ENCODE measurements around the gene WRAP73. TPM values are rescaled to one million over a fixed set of nuclear protein-coding genes. Genes with fewer than 3 reads are reported as not detected.

The WRAP73 gene
- total and polyA plus RNA-seq, 2 experiments from 2014 or later = 14.7 to 28.8 TPM

DNA sequence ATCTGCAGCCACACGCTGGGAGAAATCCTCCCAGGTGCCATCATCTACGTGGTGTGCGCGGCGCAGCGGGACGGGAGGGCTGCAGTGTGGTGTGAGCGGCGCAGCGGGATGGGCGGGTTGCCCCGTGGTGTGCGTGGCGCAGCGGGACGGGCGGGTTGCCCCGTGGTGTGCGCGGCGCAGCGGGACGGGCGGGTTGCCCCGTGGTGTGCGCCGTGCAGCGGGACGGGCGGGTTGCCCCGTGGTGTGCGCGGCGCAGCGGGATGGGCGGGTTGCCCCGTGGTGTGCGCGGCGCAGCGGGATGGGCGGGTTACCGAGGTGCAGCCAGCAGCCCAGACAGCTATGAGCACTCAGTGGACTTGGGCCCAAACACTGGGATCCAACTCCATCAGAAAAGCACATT is 4.7 kb downstream of the WRAP73 start:
- TF ChIP-seq EZH2 (IDR thresholded peaks at IDR 0.05; ENCODE audit: borderline replicate concordance) (no peak), EZH2phosphoT487 (IDR thresholded peaks at IDR 0.05; ENCODE audit: low read depth, severe bottlenecking, unreplicated experiment) (no peak)
- TF ChIP-seq, protein P1, sequence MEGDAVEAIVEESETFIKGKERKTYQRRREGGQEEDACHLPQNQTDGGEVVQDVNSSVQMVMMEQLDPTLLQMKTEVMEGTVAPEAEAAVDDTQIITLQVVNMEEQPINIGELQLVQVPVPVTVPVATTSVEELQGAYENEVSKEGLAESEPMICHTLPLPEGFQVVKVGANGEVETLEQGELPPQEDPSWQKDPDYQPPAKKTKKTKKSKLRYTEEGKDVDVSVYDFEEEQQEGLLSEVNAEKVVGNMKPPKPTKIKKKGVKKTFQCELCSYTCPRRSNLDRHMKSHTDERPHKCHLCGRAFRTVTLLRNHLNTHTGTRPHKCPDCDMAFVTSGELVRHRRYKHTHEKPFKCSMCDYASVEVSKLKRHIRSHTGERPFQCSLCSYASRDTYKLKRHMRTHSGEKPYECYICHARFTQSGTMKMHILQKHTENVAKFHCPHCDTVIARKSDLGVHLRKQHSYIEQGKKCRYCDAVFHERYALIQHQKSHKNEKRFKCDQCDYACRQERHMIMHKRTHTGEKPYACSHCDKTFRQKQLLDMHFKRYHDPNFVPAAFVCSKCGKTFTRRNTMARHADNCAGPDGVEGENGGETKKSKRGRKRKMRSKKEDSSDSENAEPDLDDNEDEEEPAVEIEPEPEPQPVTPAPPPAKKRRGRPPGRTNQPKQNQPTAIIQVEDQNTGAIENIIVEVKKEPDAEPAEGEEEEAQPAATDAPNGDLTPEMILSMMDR (IDR thresholded peaks at IDR 0.05; ENCODE audit: poor library complexity) = no peak
- H3K4me1 ChIP-seq (ENCODE audit: insufficient read depth) = peaks cover 5% of the 10 kb centered on the region
- no peak for DNase-seq (ENCODE audit: low spot score)
- H4K20me1 ChIP-seq (ENCODE audit: insufficient read depth, poor library complexity, severe bottlenecking) = no peaks in the 10 kb centered on the region
- no peak overlapping the region for H2AFZ ChIP-seq
- no peak overlapping the region for H3K4me2 ChIP-seq
- H3K27me3 ChIP-seq = peaks cover 2% of the 10 kb centered on the region
- H3K79me2 ChIP-seq = peaks cover 11% of the 10 kb centered on the region
- no peak overlapping the region for H3K27ac ChIP-seq
- H3K4me3 ChIP-seq = no peak overlapping the region
- over 99% methylated on average over 22 of the region's 43 CpGs for WGBS (ENCODE audit: low lambda C conversion rate, missing lambda C conversion rate)
- H3K9me3 ChIP-seq (ENCODE audit: low read depth) = no peaks in the 10 kb centered on the region
- H3K9me2 ChIP-seq (replicated peaks; ENCODE audit: insufficient read depth) = no peaks in the 10 kb centered on the region
- H3K36me3 ChIP-seq (replicated peaks; ENCODE audit: insufficient read depth, low read depth) = no peaks in the 10 kb centered on the region

DNA sequence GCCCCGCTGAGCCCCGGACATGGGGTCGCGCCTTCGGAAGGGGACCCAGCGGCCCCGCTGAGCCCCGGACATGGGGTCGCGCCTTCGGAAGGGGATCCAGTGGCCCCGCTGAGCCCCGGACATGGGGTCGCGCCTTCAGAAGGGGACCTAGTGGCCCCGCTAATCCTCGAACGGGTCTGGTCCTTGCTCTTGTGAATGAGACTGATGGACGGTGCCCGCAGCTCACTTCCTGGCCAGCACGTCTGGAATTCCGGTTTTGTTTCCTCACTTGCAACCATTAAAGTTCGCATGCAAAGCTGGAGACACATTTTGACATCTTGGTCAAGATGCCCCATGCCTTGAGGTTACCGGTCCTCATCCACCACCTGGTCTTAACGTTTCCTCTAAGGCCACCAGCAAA is 5.6 kb downstream of the WRAP73 start:
- H3K9me3 ChIP-seq (ENCODE audit: low read depth) = no peaks in the 10 kb centered on the region
- no peak overlapping the region for H2AFZ ChIP-seq
- H3K4me3 ChIP-seq = no peak overlapping the region
- DNase-seq (ENCODE audit: low spot score) = no peak
- no peak overlapping the region for H3K4me2 ChIP-seq
- TF ChIP-seq, protein P1 (IDR thresholded peaks at IDR 0.05; ENCODE audit: poor library complexity) = no peak
- no peak for TF ChIP-seq EZH2phosphoT487 (IDR thresholded peaks at IDR 0.05; ENCODE audit: low read depth, severe bottlenecking, unreplicated experiment)
- no peak for TF ChIP-seq EZH2 (IDR thresholded peaks at IDR 0.05; ENCODE audit: borderline replicate concordance)
- WGBS (ENCODE audit: low lambda C conversion rate, missing lambda C conversion rate) = 97% methylated on average over 13 of the region's 25 CpGs
- no peaks in the 10 kb centered on the region for H3K9me2 ChIP-seq (replicated peaks; ENCODE audit: insufficient read depth)
- H3K79me2 ChIP-seq = peaks cover 8% of the 10 kb centered on the region
- H3K36me3 ChIP-seq (replicated peaks; ENCODE audit: insufficient read depth, low read depth) = no peaks in the 10 kb centered on the region
- H4K20me1 ChIP-seq (ENCODE audit: insufficient read depth, poor library complexity, severe bottlenecking) = no peaks in the 10 kb centered on the region
- peaks cover 5% of the 10 kb centered on the region for H3K4me1 ChIP-seq (ENCODE audit: insufficient read depth)
- no peaks in the 10 kb centered on the region for H3K27me3 ChIP-seq
- no peak overlapping the region for H3K27ac ChIP-seq

DNA sequence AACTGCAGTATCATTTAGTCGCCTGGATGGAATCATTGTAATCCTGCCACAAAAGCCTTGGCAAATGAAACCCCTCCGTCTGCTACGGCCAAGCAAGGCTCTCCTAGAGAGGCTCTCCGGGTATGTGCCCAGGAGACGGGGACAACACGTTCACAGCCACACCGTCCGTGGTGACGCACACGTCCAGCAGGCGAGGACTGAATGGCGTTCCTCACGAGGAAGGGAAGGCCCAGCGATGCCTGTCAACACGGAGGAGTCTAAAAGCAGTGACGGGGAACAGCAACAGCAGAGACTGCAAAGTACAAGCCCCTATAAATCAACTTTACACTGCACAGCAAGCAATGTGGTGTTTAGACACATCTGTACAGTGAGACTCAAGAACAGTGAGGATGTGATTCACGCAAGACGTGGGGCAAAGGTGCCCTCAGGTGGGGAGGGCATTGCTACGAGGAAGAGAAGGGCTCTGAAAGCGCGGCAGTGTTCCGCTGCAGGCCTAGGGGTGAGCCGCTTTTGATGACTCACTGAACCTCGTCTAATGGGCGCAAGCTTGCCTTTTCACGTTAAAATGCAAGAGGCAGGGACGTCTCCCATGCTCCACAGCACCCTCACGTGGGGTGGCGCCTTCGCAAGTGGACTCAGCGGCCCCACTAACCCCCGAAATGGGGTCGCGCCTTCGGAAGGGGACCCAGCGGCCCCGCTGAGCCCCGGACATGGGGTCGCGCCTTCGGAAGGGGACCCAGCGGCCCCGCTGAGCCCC is 6.8 kb downstream of the WRAP73 start:
- H3K9me2 ChIP-seq (replicated peaks; ENCODE audit: insufficient read depth) = no peaks in the 10 kb centered on the region
- no peaks in the 10 kb centered on the region for H3K9me3 ChIP-seq (ENCODE audit: low read depth)
- H3K79me2 ChIP-seq = no peaks in the 10 kb centered on the region
- no peak overlapping the region for H3K4me3 ChIP-seq
- no peaks in the 10 kb centered on the region for H3K27me3 ChIP-seq
- DNase-seq (ENCODE audit: low spot score) = no peak
- TF ChIP-seq EZH2phosphoT487 (IDR thresholded peaks at IDR 0.05; ENCODE audit: low read depth, severe bottlenecking, unreplicated experiment) (no peak), EZH2 (IDR thresholded peaks at IDR 0.05; ENCODE audit: borderline replicate concordance) (no peak)
- TF ChIP-seq, protein P1 (IDR thresholded peaks at IDR 0.05; ENCODE audit: poor library complexity) = no peak
- no peaks in the 10 kb centered on the region for H3K36me3 ChIP-seq (replicated peaks; ENCODE audit: insufficient read depth, low read depth)
- H2AFZ ChIP-seq = no peak overlapping the region
- H3K4me1 ChIP-seq (ENCODE audit: insufficient read depth) = no peaks in the 10 kb centered on the region
- no peaks in the 10 kb centered on the region for H4K20me1 ChIP-seq (ENCODE audit: insufficient read depth, poor library complexity, severe bottlenecking)
- 96% methylated on average over 40 of the region's 43 CpGs for WGBS (ENCODE audit: low lambda C conversion rate, missing lambda C conversion rate)
- H3K4me2 ChIP-seq = no peak overlapping the region
- H3K27ac ChIP-seq = no peak overlapping the region
